C4-2B (cell line): Measurements from ENCODE around the gene ZNF107.

Source experiments
- CTCF ChIP-seq: fragments of 450-650 bp; conservative IDR thresholded peaks from 2 replicates; pipeline ENCODE4 v1.5.1; 2017; ENCODE audit warnings: mild to moderate bottlenecking
- ZFX ChIP-seq: fragments of 450-650 bp; IDR thresholded peaks from 2 replicates; pipeline ENCODE4 v1.6.1; 2017

GRCh38 chr7:64640504-64640903 lies 25.4 kb upstream of the ZNF107 start:
- TF ChIP-seq CTCF (no peak), ZFX (no peak)
